Esophagus squamous epithelium (tissue), 4 donors: ENCODE results near the gene EGFL6.

Source experiments
- CTCF ChIP-seq, 6 experiments: fragments of 450-650 bp in 4 of 6; fragments of 200-600 bp in 2 of 6; sonication (generic) in 2 of 6; IDR thresholded peaks; one replicate each; pipeline ENCODE4 v1.5.1; 2016 to 2019; ENCODE audit warnings: antibody characterized with exemption in 6 of 6, mild to moderate bottlenecking in 4 of 6, moderate library complexity in 4 of 6
- POLR2A ChIP-seq, 4 donors: fragments of 450-650 bp; IDR thresholded peaks; one replicate each; pipeline ENCODE4 v1.6.1; 2017; ENCODE audit warnings: antibody characterized with exemption in 4 of 4, mild to moderate bottlenecking in 4 of 4, moderate library complexity in 3 of 4

GRCh38 chrX:13520936-13521335 is 48.5 kb upstream of the EGFL6 start:
- TF ChIP-seq CTCF (IDR thresholded peaks at IDR 0.05) = no peak
- TF ChIP-seq POLR2A (IDR thresholded peaks at IDR 0.05) = no peak
